Bronchial epithelial cell (primary cell): ENCODE measurements around the gene CTPS1. TPM values are rescaled to one million over a fixed set of nuclear protein-coding genes. Genes with fewer than 3 reads are reported as not detected.

Experiments
- DNase-seq: peaks from one replicate; pipeline ENCODE4 v3.0.0-alpha.2; 2010; ENCODE audit warnings: low read depth
- FAIRE-seq: peaks from 2 replicates; lab custom pipeline; 2011; peaks lifted over from hg19 to GRCh38; lab: Jason Lieb, UNC
- H3K27me3 ChIP-seq: 2 replicates; pipeline ENCODE4 v1.5.1; 2011; ENCODE audit warnings: low read length; ENCODE audit not compliant: control insufficient read depth, insufficient read depth
- H3K36me3 ChIP-seq: 2 replicates; pipeline ENCODE4 v1.5.1; 2011; ENCODE audit warnings: low read length; ENCODE audit not compliant: control insufficient read depth, insufficient read depth
- H3K4me3 ChIP-seq: 2 replicates; pipeline ENCODE4 v1.5.1; 2011; ENCODE audit warnings: mild to moderate bottlenecking, low read depth, low read length, control low read depth
- total RNA-seq: library from RNA; depleted of rRNA; stranded (reverse); fragments of >200 nt; gene quantifications from 2 replicates; pipeline ENCODE4 v1.2.1, GENCODE V29; 2014
- TF ChIP-seq, protein P1 (sequence below): IDR thresholded peaks from 2 replicates; pipeline ENCODE4 v1.5.1; 2011; ENCODE audit warnings: mild to moderate bottlenecking, moderate library complexity, low read length, control low read depth, inconsistent platforms; ENCODE audit not compliant: insufficient read depth, severe bottlenecking

The CTPS1 gene
- total RNA-seq, 1 donor from 2014 or later = 33.7 TPM

GRCh38 chr1:41010345-41010744 lies 30.8 kb downstream of the CTPS1 start:
- Histone ChIP-seq H3K27me3 (no peaks in the 10 kb centered on the region), H3K36me3 (peaks cover 25% of the 10 kb centered on the region), H3K4me3 (no peak overlapping the region)
- DNase-seq = no peak
- TF ChIP-seq, protein P1, sequence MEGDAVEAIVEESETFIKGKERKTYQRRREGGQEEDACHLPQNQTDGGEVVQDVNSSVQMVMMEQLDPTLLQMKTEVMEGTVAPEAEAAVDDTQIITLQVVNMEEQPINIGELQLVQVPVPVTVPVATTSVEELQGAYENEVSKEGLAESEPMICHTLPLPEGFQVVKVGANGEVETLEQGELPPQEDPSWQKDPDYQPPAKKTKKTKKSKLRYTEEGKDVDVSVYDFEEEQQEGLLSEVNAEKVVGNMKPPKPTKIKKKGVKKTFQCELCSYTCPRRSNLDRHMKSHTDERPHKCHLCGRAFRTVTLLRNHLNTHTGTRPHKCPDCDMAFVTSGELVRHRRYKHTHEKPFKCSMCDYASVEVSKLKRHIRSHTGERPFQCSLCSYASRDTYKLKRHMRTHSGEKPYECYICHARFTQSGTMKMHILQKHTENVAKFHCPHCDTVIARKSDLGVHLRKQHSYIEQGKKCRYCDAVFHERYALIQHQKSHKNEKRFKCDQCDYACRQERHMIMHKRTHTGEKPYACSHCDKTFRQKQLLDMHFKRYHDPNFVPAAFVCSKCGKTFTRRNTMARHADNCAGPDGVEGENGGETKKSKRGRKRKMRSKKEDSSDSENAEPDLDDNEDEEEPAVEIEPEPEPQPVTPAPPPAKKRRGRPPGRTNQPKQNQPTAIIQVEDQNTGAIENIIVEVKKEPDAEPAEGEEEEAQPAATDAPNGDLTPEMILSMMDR = no peak
- FAIRE-seq = no peak

GRCh38 chr1:41013024-41013423 lies 33.5 kb downstream of the CTPS1 start:
- no peaks in the 10 kb centered on the region for H3K27me3 ChIP-seq
- DNase-seq (no peak), FAIRE-seq (no peak)
- peaks cover 25% of the 10 kb centered on the region for H3K36me3 ChIP-seq
- H3K4me3 ChIP-seq = no peak overlapping the region
- TF ChIP-seq, protein P1 = no peak

- H3K27me3 ChIP-seq = no peaks in the 10 kb centered on the region
- H3K36me3 ChIP-seq = peaks cover 22% of the 10 kb centered on the region
- DNase-seq = no peak
- no peak overlapping the region for H3K4me3 ChIP-seq
- FAIRE-seq = no peak
- TF ChIP-seq, protein P1 = no peak
Measured at GRCh38 chr1:41013796-41014195, 34.3 kb downstream of the CTPS1 start.

GRCh38 chr1:41014871-41015270 lies 35.4 kb downstream of the CTPS1 start:
- DNase-seq = no peak
- TF ChIP-seq, protein P1 = no peak
- Histone ChIP-seq H3K4me3 (no peak overlapping the region), H3K36me3 (peaks cover 19% of the 10 kb centered on the region), H3K27me3 (no peaks in the 10 kb centered on the region)
- no peak for FAIRE-seq

- no peaks in the 10 kb centered on the region for H3K27me3 ChIP-seq
- DNase-seq (no peak), FAIRE-seq (peak; percentile 77)
- TF ChIP-seq, protein P1 = no peak
- no peak overlapping the region for H3K4me3 ChIP-seq
- peaks cover 18% of the 10 kb centered on the region for H3K36me3 ChIP-seq
Measured at GRCh38 chr1:41015281-41015896, 35.9 kb downstream of the CTPS1 start.
